ENCODE results near the gene SRR.
"Not testable (repeated sequence)": the region's sequence is repeated elsewhere in the genome, so short reads cannot be mapped to it uniquely, and the experiment has no call there.

SRR gene

GRCh38 chr17:2292100-2292499 is 11.7 kb upstream of the SRR start:
- DNase-seq, result no peak

GRCh38 chr17:2295575-2295974 is 8.2 kb upstream of the SRR start:
- DNase-seq, result no peak

- no peak for DNase-seq
Measured at GRCh38 chr17:2297023-2297422, 6.7 kb upstream of the SRR start.

GRCh38 chr17:2299136-2299535 is 4.6 kb upstream of the SRR start:
- no peak for DNase-seq

- DNase-seq, result no peak
Measured at GRCh38 chr17:2299756-2300155, 4.0 kb upstream of the SRR start.

- DNase-seq, result no peak
Measured at GRCh38 chr17:2302778-2303203, 959 bp upstream of the SRR start.

- DNase-seq, result no peak
Measured at GRCh38 chr17:2304931-2305330, 1.2 kb downstream of the SRR start.

- DNase-seq, result no peak
Measured at GRCh38 chr17:2309338-2310154, 5.8 kb downstream of the SRR start.

GRCh38 chr17:2312736-2313135 is 9.0 kb downstream of the SRR start:
- DNase-seq, result no peak

- DNase-seq, result not testable (repeated sequence)
Measured at GRCh38 chr17:2316916-2317205, 13.1 kb downstream of the SRR start.

- no peak for DNase-seq
Measured at GRCh38 chr17:2317796-2318195, 14.0 kb downstream of the SRR start.

- no peak for DNase-seq
Measured at GRCh38 chr17:2319051-2319450, 15.3 kb downstream of the SRR start.

- no peak for DNase-seq
Measured at GRCh38 chr17:2321399-2321798, 17.6 kb downstream of the SRR start.

- no peak for DNase-seq
Measured at GRCh38 chr17:2323629-2324314, 20.0 kb downstream of the SRR start.

- DNase-seq, result no peak
Measured at GRCh38 chr17:2331303-2331702, 27.6 kb downstream of the SRR start.

GRCh38 chr17:2335726-2336214 is 32.0 kb downstream of the SRR start:
- DNase-seq, result no peak

GRCh38 chr17:2336215-2336851 is 32.6 kb downstream of the SRR start, which contains the start of gene TSR1:
TSS of gene TSR1 (minus strand) at chr17:2336457. CDS start at chr17:2336427, 30 bp downstream.
- peak; percentile 18 for DNase-seq

GRCh38 chr17:2336852-2337543 is 33.2 kb downstream of the SRR start, which contains the start of gene SGSM2:
TSS of gene SGSM2 (plus strand) at chr17:2337501. CDS start at chr17:2337689, 188 bp downstream.
- no peak for DNase-seq

- no peak for DNase-seq
Measured at GRCh38 chr17:2337544-2338314, 34.0 kb downstream of the SRR start.

- no peak for DNase-seq
Measured at GRCh38 chr17:2338315-2338657, 34.5 kb downstream of the SRR start.

- DNase-seq, result no peak
Measured at GRCh38 chr17:2343421-2343820, 39.7 kb downstream of the SRR start.

- DNase-seq, result no peak
Measured at GRCh38 chr17:2344528-2344927, 40.8 kb downstream of the SRR start.

All from NCI-H1436 treated with DMSO at 0.1 percent for 48 hours (cell line).